Liver (tissue), 3 donors: ENCODE data around the gene TRIM67.

ENCODE experiments used
- JUND ChIP-seq, 2 donors: IDR thresholded peaks; 2 replicates each; pipeline ENCODE4 v1.6.1; 2016; ENCODE audit warnings: antibody characterized with exemption in 2 of 2
- NR2F2 ChIP-seq: IDR thresholded peaks from 2 replicates; pipeline ENCODE4 v1.6.1; 2016; ENCODE audit warnings: antibody characterized with exemption
- TAF1 ChIP-seq: conservative IDR thresholded peaks from 2 replicates; pipeline ENCODE4 v1.6.1; 2016; ENCODE audit warnings: antibody characterized with exemption, mild to moderate bottlenecking
- YY1 ChIP-seq: IDR thresholded peaks from 2 replicates; pipeline ENCODE4 v1.6.1; 2016; ENCODE audit warnings: antibody characterized with exemption, mild to moderate bottlenecking
- TF ChIP-seq, protein P1 (sequence below): fragments of 150-350 bp; IDR thresholded peaks from 2 replicates; pipeline ENCODE4 v1.5.1; 2017; ENCODE audit warnings: improper control_type of control experiment, low read depth, low read length; ENCODE audit not compliant: missing input control
- TF ChIP-seq, protein P2 (sequence below): IDR thresholded peaks from 2 replicates; pipeline ENCODE4 v1.6.1; 2016; ENCODE audit warnings: antibody characterized with exemption
- TF ChIP-seq, protein P3 (sequence below): IDR thresholded peaks from 2 replicates; pipeline ENCODE4 v1.6.1; 2016; ENCODE audit warnings: antibody characterized with exemption, mild to moderate bottlenecking
- donor health status: healthy.
- donor health status: healthy.

DNA sequence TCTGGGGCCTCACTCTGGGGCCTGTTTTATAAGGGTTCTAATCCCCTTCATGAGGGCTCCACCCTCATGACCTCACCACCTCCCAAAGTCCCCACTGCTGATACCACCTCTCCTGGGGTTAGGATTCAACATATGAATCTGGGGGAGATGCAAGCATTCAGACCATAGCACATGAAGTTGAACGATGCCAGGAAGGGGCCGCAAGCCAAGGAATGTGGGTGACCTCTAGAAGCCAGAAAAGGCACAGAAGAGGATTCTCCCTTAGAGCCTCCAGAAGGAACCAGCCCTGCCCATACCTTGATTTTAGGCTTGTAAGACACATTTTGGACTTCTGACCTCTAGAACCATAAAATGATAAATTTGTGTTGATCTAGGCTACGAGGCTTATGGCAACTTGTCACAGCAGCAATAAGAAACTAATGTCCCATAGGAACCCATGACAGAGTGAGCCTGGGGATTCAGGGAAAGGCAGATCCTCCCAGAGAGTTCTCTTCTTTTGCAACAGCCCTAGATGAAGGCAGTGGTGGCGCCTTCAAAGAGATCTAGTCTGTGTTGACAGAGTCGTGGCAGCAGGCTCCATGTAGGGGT, 27.9 kb downstream of the TRIM67 start:
- TF ChIP-seq, protein P1, sequence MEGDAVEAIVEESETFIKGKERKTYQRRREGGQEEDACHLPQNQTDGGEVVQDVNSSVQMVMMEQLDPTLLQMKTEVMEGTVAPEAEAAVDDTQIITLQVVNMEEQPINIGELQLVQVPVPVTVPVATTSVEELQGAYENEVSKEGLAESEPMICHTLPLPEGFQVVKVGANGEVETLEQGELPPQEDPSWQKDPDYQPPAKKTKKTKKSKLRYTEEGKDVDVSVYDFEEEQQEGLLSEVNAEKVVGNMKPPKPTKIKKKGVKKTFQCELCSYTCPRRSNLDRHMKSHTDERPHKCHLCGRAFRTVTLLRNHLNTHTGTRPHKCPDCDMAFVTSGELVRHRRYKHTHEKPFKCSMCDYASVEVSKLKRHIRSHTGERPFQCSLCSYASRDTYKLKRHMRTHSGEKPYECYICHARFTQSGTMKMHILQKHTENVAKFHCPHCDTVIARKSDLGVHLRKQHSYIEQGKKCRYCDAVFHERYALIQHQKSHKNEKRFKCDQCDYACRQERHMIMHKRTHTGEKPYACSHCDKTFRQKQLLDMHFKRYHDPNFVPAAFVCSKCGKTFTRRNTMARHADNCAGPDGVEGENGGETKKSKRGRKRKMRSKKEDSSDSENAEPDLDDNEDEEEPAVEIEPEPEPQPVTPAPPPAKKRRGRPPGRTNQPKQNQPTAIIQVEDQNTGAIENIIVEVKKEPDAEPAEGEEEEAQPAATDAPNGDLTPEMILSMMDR = no peak
- TF ChIP-seq TAF1 = no peak
- TF ChIP-seq YY1 = no peak
- no peak for TF ChIP-seq JUND (IDR thresholded peaks at IDR 0.05)
- TF ChIP-seq, protein P2, sequence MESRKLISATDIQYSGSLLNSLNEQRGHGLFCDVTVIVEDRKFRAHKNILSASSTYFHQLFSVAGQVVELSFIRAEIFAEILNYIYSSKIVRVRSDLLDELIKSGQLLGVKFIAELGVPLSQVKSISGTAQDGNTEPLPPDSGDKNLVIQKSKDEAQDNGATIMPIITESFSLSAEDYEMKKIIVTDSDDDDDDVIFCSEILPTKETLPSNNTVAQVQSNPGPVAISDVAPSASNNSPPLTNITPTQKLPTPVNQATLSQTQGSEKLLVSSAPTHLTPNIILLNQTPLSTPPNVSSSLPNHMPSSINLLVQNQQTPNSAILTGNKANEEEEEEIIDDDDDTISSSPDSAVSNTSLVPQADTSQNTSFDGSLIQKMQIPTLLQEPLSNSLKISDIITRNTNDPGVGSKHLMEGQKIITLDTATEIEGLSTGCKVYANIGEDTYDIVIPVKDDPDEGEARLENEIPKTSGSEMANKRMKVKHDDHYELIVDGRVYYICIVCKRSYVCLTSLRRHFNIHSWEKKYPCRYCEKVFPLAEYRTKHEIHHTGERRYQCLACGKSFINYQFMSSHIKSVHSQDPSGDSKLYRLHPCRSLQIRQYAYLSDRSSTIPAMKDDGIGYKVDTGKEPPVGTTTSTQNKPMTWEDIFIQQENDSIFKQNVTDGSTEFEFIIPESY = no peak
- TF ChIP-seq, protein P3, sequence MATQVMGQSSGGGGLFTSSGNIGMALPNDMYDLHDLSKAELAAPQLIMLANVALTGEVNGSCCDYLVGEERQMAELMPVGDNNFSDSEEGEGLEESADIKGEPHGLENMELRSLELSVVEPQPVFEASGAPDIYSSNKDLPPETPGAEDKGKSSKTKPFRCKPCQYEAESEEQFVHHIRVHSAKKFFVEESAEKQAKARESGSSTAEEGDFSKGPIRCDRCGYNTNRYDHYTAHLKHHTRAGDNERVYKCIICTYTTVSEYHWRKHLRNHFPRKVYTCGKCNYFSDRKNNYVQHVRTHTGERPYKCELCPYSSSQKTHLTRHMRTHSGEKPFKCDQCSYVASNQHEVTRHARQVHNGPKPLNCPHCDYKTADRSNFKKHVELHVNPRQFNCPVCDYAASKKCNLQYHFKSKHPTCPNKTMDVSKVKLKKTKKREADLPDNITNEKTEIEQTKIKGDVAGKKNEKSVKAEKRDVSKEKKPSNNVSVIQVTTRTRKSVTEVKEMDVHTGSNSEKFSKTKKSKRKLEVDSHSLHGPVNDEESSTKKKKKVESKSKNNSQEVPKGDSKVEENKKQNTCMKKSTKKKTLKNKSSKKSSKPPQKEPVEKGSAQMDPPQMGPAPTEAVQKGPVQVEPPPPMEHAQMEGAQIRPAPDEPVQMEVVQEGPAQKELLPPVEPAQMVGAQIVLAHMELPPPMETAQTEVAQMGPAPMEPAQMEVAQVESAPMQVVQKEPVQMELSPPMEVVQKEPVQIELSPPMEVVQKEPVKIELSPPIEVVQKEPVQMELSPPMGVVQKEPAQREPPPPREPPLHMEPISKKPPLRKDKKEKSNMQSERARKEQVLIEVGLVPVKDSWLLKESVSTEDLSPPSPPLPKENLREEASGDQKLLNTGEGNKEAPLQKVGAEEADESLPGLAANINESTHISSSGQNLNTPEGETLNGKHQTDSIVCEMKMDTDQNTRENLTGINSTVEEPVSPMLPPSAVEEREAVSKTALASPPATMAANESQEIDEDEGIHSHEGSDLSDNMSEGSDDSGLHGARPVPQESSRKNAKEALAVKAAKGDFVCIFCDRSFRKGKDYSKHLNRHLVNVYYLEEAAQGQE = no peak
- no peak for TF ChIP-seq NR2F2
